Suprapubic skin (tissue), 3 donors: ENCODE data around the gene TNK2.

Experiments
- CTCF ChIP-seq, 2 donors: fragments of 200-600 bp in 1 of 2; fragments of 450-650 bp in 1 of 2; sonication (generic) in 1 of 2; IDR thresholded peaks; one replicate each; pipeline ENCODE4 v1.5.1; 2016 to 2019; ENCODE audit warnings: antibody characterized with exemption in 2 of 2, mild to moderate bottlenecking in 1 of 2, moderate library complexity in 1 of 2
- POLR2AphosphoS5 ChIP-seq, 3 donors: sonication (generic); formaldehyde crosslinking; IDR thresholded peaks; one replicate each; pipeline ENCODE4 v1.6.1; 2017; ENCODE audit warnings: antibody characterized with exemption in 3 of 3

- TF ChIP-seq POLR2AphosphoS5 (IDR thresholded peaks at IDR 0.05) (no peak), CTCF (IDR thresholded peaks at IDR 0.05) (no peak)
These were observed 30.5 kb downstream of the TNK2 start for GRCh38 chr3:195877767-195878423.
